ENCODE results near the gene RIPPLY1. TPM values are rescaled to one million over a fixed set of nuclear protein-coding genes. Genes with fewer than 3 reads are reported as not detected.
"Not testable (repeated sequence)": the region's sequence is repeated elsewhere in the genome, so short reads cannot be mapped to it uniquely, and the experiment has no call there.

The RIPPLY1 gene
- total and polyA plus RNA-seq, 5 experiments from 2014 or later: not detected

- H3K36me3 Mint-ChIP-seq: no peaks in the 10 kb centered on the region
- ATAC-seq (no peak), DNase-seq (peak in 2 of 10 donors; percentile 17 to 32)
- POLR2A ChIA-PET: no interaction called here
- H3K4me1 Mint-ChIP-seq: no peaks in the 10 kb centered on the region
- peaks cover 0 to 20% (median 0%) of the 10 kb centered on the region in 5 donors for H3K27me3 Mint-ChIP-seq
- no peak overlapping the region for H3K4me3 Mint-ChIP-seq
- H3K27ac Mint-ChIP-seq: no peak overlapping the region
- no peaks in the 10 kb centered on the region for H3K9me3 Mint-ChIP-seq
Measured at GRCh38 chrX:106874075-106874474, 29.1 kb downstream of the RIPPLY1 start.

GRCh38 chrX:106872796-106873195 lies 30.3 kb downstream of the RIPPLY1 start:
- H3K9me3 Mint-ChIP-seq, H3K27ac Mint-ChIP-seq, POLR2A ChIA-PET, H3K36me3 Mint-ChIP-seq, DNase-seq, ATAC-seq, H3K27me3 Mint-ChIP-seq, H3K4me3 Mint-ChIP-seq, H3K4me1 Mint-ChIP-seq: not testable (repeated sequence)

GRCh38 chrX:106863697-106864096 lies 39.4 kb downstream of the RIPPLY1 start:
- DNase-seq (no peak), ATAC-seq (no peak)
- Mint-ChIP-seq H3K4me1 (no peaks in the 10 kb centered on the region), H3K36me3 (peaks cover 0 to 3% (median 0%) of the 10 kb centered on the region in 3 donors), H3K4me3 (no peak overlapping the region), H3K9me3 (peaks cover 0 to 4% (median 0%) of the 10 kb centered on the region in 9 donors), H3K27ac (no peak overlapping the region), H3K27me3 (peaks cover 0 to 8% (median 0%) of the 10 kb centered on the region in 5 donors)
- POLR2A ChIA-PET: no interaction called here

- POLR2A ChIA-PET: no interaction called here
- H3K36me3 Mint-ChIP-seq: peaks cover 0 to 3% (median 0%) of the 10 kb centered on the region in 3 donors
Measured at GRCh38 chrX:106862972-106863688, 40.0 kb downstream of the RIPPLY1 start.

More at GRCh38 chrX:106862972-106863688, 40.0 kb downstream of the RIPPLY1 start:
- ATAC-seq (no peak), DNase-seq (peak in 2 of 10 donors; percentile 3 to 6)
- no peaks in the 10 kb centered on the region for H3K4me1 Mint-ChIP-seq
- H3K4me3 Mint-ChIP-seq: no peak overlapping the region
- no peak overlapping the region for H3K27ac Mint-ChIP-seq
- H3K27me3 Mint-ChIP-seq: peaks cover 0 to 8% (median 0%) of the 10 kb centered on the region in 5 donors
- H3K9me3 Mint-ChIP-seq: peaks cover 0 to 6% (median 0%) of the 10 kb centered on the region in 9 donors

Other genes with a start within 250 kb of the RIPPLY1 start
- not detected for gene RNF128, start 176.6 kb downstream of the RIPPLY1 start, total RNA-seq
- not detected for gene RNF128, start 176.6 kb downstream of the RIPPLY1 start, polyA plus RNA-seq
- gene TBC1D8B, start 100.7 kb downstream of the RIPPLY1 start, total RNA-seq: 1 to 10 TPM in 1 of 2 experiments, under 1 TPM in 1; 0.88 to 1.7 TPM
- gene TBC1D8B, start 100.7 kb downstream of the RIPPLY1 start, polyA plus RNA-seq: under 1 TPM in 2 of 3 donors, not detected in 1; 0.13 to 0.25 TPM
- gene CLDN2, start 17.1 kb upstream of the RIPPLY1 start, total RNA-seq: not detected
- gene CLDN2, start 17.1 kb upstream of the RIPPLY1 start, polyA plus RNA-seq: not detected
- gene MORC4, start 96.9 kb upstream of the RIPPLY1 start, total RNA-seq: 10 to 100 TPM in 1 of 2 experiments, 1 to 10 TPM in 1; 9.5 to 10.6 TPM
- gene MORC4, start 96.9 kb upstream of the RIPPLY1 start, polyA plus RNA-seq: 1 to 10 TPM; 2.6 to 4.2 (median 2.6) TPM
- gene RBM41, start 215.5 kb upstream of the RIPPLY1 start, total RNA-seq: 10 to 100 TPM; 21.2 to 22.3 TPM
- gene RBM41, start 215.5 kb upstream of the RIPPLY1 start, polyA plus RNA-seq: 10 to 100 TPM in 2 of 3 donors, 1 to 10 TPM in 1; 7.6 to 16.3 (median 11.9) TPM